GM10266 (cell line): Measurements from ENCODE around the gene PCBP3.

Source experiments
- DNase-seq: peaks from one replicate; pipeline ENCODE4 v3.0.0; 2012; ENCODE audit errors: extremely low spot score
- CTCF ChIP-seq: IDR thresholded peaks from 2 replicates; pipeline ENCODE4 v1.5.1; 2012; ENCODE audit warnings: mild to moderate bottlenecking, low read depth; ENCODE audit not compliant: control insufficient read depth, insufficient read depth; ENCODE audit errors: missing control alignments

PCBP3 gene

GRCh38 chr21:45724994-45725843 is 81.7 kb downstream of the PCBP3 start:
- no peak for DNase-seq
- no peak for TF ChIP-seq CTCF

- no peak for TF ChIP-seq CTCF
- DNase-seq, result no peak
Measured at GRCh38 chr21:45725844-45726200, 82.3 kb downstream of the PCBP3 start.

- TF ChIP-seq CTCF, result no peak
- DNase-seq, result no peak
Measured at GRCh38 chr21:45726438-45726837, 82.9 kb downstream of the PCBP3 start.

- DNase-seq, result no peak
- no peak for TF ChIP-seq CTCF
Measured at GRCh38 chr21:45727390-45727789, 83.9 kb downstream of the PCBP3 start.

- no peak for DNase-seq
- TF ChIP-seq CTCF, result no peak
Measured at GRCh38 chr21:45735259-45736000, 91.9 kb downstream of the PCBP3 start.

- TF ChIP-seq CTCF, result no peak
- DNase-seq, result no peak
Measured at GRCh38 chr21:45736042-45736689, 92.6 kb downstream of the PCBP3 start.
